Neural progenitor cell (in vitro differentiated cells): ENCODE data around the gene FOXO6. TPM values are rescaled to one million over a fixed set of nuclear protein-coding genes. Genes with fewer than 3 reads are reported as not detected.

Experiments used
- DNase-seq: peaks from one replicate; pipeline ENCODE4 v3.0.0-alpha.2; 2016; ENCODE audit warnings: low spot score
- H2AFZ ChIP-seq: fragments of 200-600 bp; sonication (generic); replicated peaks from 2 replicates; pipeline ENCODE4 v1.6.1; 2016; ENCODE audit warnings: antibody characterized with exemption
- H3F3A ChIP-seq: fragments of 200-600 bp; sonication (generic); 2 replicates; pipeline ENCODE4 v1.6.1; 2016; ENCODE audit warnings: antibody characterized with exemption, low read depth
- H3K27ac ChIP-seq: fragments of 200-600 bp; sonication (generic); 2 replicates; pipeline ENCODE4 v1.5.1; 2016; ENCODE audit warnings: mild to moderate bottlenecking
- H3K27me3 ChIP-seq: fragments of 200-600 bp; sonication (generic); 2 replicates; pipeline ENCODE4 v1.6.1; 2016; ENCODE audit warnings: mild to moderate bottlenecking, moderate library complexity
- H3K36me3 ChIP-seq: fragments of 200-600 bp; sonication (generic); 2 replicates; pipeline ENCODE4 v1.5.1; 2016
- H3K4me1 ChIP-seq: fragments of 200-600 bp; sonication (generic); 2 replicates; pipeline ENCODE4 v1.6.1; 2016; ENCODE audit warnings: mixed run types
- H3K4me2 ChIP-seq: fragments of 200-600 bp; sonication (generic); 2 replicates; pipeline ENCODE4 v1.6.1; 2016
- H3K4me3 ChIP-seq: fragments of 200-600 bp; sonication (generic); 2 replicates; pipeline ENCODE4 v1.5.1; 2016
- H3K79me2 ChIP-seq: fragments of 200-600 bp; sonication (generic); 2 replicates; pipeline ENCODE4 v1.6.1; 2016; ENCODE audit warnings: low read depth
- H3K9ac ChIP-seq: fragments of 200-600 bp; sonication (generic); 2 replicates; pipeline ENCODE4 v1.6.1; 2016
- H3K9me3 ChIP-seq: fragments of 200-600 bp; sonication (generic); 2 replicates; pipeline ENCODE4 v1.5.1; 2016; ENCODE audit warnings: low read depth
- H4K20me1 ChIP-seq: fragments of 200-600 bp; sonication (generic); 2 replicates; pipeline ENCODE4 v1.6.1; 2016; ENCODE audit warnings: low read depth
- H3K27ac Mint-ChIP-seq: 3 replicates; pipeline ENCODE4 v1.8.0; 2021; ENCODE audit warnings: mixed read lengths
- H3K27me3 Mint-ChIP-seq: 2 replicates; pipeline ENCODE4 v1.8.0; 2022; ENCODE audit warnings: low read depth, mild to moderate bottlenecking, inconsistent platforms, moderate library complexity, mixed read lengths; ENCODE audit not compliant: insufficient read depth
- H3K36me3 Mint-ChIP-seq: 3 replicates; pipeline ENCODE4 v1.8.0; 2021; ENCODE audit warnings: mixed read lengths
- H3K4me1 Mint-ChIP-seq: 3 replicates; pipeline ENCODE4 v1.8.0; 2021; ENCODE audit warnings: mixed read lengths
- H3K4me3 Mint-ChIP-seq: 3 replicates; pipeline ENCODE4 v1.8.0; 2021; ENCODE audit warnings: mild to moderate bottlenecking, moderate library complexity, mixed read lengths
- H3K9me3 Mint-ChIP-seq: 3 replicates; pipeline ENCODE4 v1.8.0; 2020; ENCODE audit warnings: mixed read lengths
- CTCF ChIP-seq: fragments of 200-600 bp; sonication (generic); IDR thresholded peaks from 2 replicates; pipeline ENCODE4 v1.5.1; 2017; ENCODE audit warnings: antibody characterized with exemption, mild to moderate bottlenecking
- EZH2 ChIP-seq: fragments of 200-600 bp; sonication (generic); IDR thresholded peaks from 2 replicates; pipeline ENCODE4 v1.6.1; 2017; ENCODE audit warnings: antibody characterized with exemption, mild to moderate bottlenecking, moderate library complexity
- EZH2phosphoT487 ChIP-seq: fragments of 200-600 bp; sonication (generic); IDR thresholded peaks from 2 replicates; pipeline ENCODE4 v1.6.1; 2017; ENCODE audit warnings: antibody characterized with exemption
- total RNA-seq: library from RNA; depleted of rRNA; stranded (reverse); fragments of >200 nt; gene quantifications from 2 replicates; pipeline ENCODE4 v1.2.3, GENCODE V29; 2015; ENCODE audit warnings: low replicate concordance

The FOXO6 gene
- total RNA-seq, 1 donor from 2014 or later: not detected

GRCh38 chr1:41390166-41390565, 28.9 kb downstream of the FOXO6 start:
- no peak overlapping the region for H3K4me3 ChIP-seq
- no peak for TF ChIP-seq EZH2phosphoT487
- H4K20me1 ChIP-seq: peaks cover 8% of the 10 kb centered on the region
- H2AFZ ChIP-seq: no peak overlapping the region
- H3K4me1 ChIP-seq: peaks cover 52% of the 10 kb centered on the region
- no peak overlapping the region for H3K27ac ChIP-seq
- peaks cover 31% of the 10 kb centered on the region for H3F3A ChIP-seq
- H3K36me3 Mint-ChIP-seq: no peaks in the 10 kb centered on the region
- H3K9ac ChIP-seq: no peak overlapping the region
- H3K27me3 Mint-ChIP-seq: peaks cover 29% of the 10 kb centered on the region
- peaks cover 63% of the 10 kb centered on the region for H3K4me1 Mint-ChIP-seq
- H3K9me3 Mint-ChIP-seq: peaks cover 2% of the 10 kb centered on the region
- peaks cover 24% of the 10 kb centered on the region for H3K27me3 ChIP-seq
- no peak for DNase-seq
- H3K4me2 ChIP-seq: no peak overlapping the region
- no peaks in the 10 kb centered on the region for H3K36me3 ChIP-seq
- H3K9me3 ChIP-seq: no peaks in the 10 kb centered on the region
- H3K27ac Mint-ChIP-seq: peak overlapping the region; percentile 69
- no peak overlapping the region for H3K4me3 Mint-ChIP-seq
- H3K79me2 ChIP-seq: no peaks in the 10 kb centered on the region

GRCh38 chr1:41390573-41390972, 29.3 kb downstream of the FOXO6 start:
- peaks cover 31% of the 10 kb centered on the region for H3F3A ChIP-seq
- H3K4me1 Mint-ChIP-seq: peaks cover 67% of the 10 kb centered on the region
- no peak for TF ChIP-seq EZH2phosphoT487
- no peak for TF ChIP-seq EZH2
- TF ChIP-seq CTCF: no peak
- H3K27me3 Mint-ChIP-seq: peaks cover 27% of the 10 kb centered on the region
- H3K36me3 Mint-ChIP-seq: no peaks in the 10 kb centered on the region
- H3K4me2 ChIP-seq: no peak overlapping the region
- no peaks in the 10 kb centered on the region for H3K79me2 ChIP-seq
- H3K9me3 Mint-ChIP-seq: peaks cover 2% of the 10 kb centered on the region
- H3K36me3 ChIP-seq: no peaks in the 10 kb centered on the region
- H3K27ac ChIP-seq: no peak overlapping the region
- H3K9me3 ChIP-seq: no peaks in the 10 kb centered on the region
- peaks cover 8% of the 10 kb centered on the region for H4K20me1 ChIP-seq
- no peak overlapping the region for H3K9ac ChIP-seq
- no peak for DNase-seq
- H3K27ac Mint-ChIP-seq: no peak overlapping the region
- peaks cover 53% of the 10 kb centered on the region for H3K4me1 ChIP-seq
- H3K27me3 ChIP-seq: peaks cover 20% of the 10 kb centered on the region
- H3K4me3 ChIP-seq: no peak overlapping the region
- H2AFZ ChIP-seq: no peak overlapping the region
- H3K4me3 Mint-ChIP-seq: no peak overlapping the region

GRCh38 chr1:41391834-41392527, 30.7 kb downstream of the FOXO6 start:
- Mint-ChIP-seq H3K9me3 (no peaks in the 10 kb centered on the region), H3K27me3 (peaks cover 27% of the 10 kb centered on the region), H3K27ac (no peak overlapping the region), H3K4me3 (peak overlapping the region; percentile 17), H3K36me3 (no peaks in the 10 kb centered on the region), H3K4me1 (peaks cover 70% of the 10 kb centered on the region)
- Histone ChIP-seq H3K27ac (no peak overlapping the region), H3F3A (peaks cover 30% of the 10 kb centered on the region), H2AFZ (no peak overlapping the region), H3K79me2 (no peaks in the 10 kb centered on the region), H3K9ac (no peak overlapping the region), H3K4me1 (peaks cover 50% of the 10 kb centered on the region), H3K27me3 (peaks cover 6% of the 10 kb centered on the region), H4K20me1 (peaks cover 8% of the 10 kb centered on the region), H3K4me3 (no peak overlapping the region), H3K9me3 (no peaks in the 10 kb centered on the region), H3K4me2 (no peak overlapping the region), H3K36me3 (no peaks in the 10 kb centered on the region)
- TF ChIP-seq CTCF: no peak
- no peak for TF ChIP-seq EZH2
- no peak for DNase-seq

- peaks cover 27% of the 10 kb centered on the region for H3K27me3 Mint-ChIP-seq
- peaks cover 44% of the 10 kb centered on the region for H3K4me1 ChIP-seq
Measured at GRCh38 chr1:41392528-41392924, 31.3 kb downstream of the FOXO6 start.

More at GRCh38 chr1:41392528-41392924, 31.3 kb downstream of the FOXO6 start:
- no peak for TF ChIP-seq EZH2phosphoT487
- TF ChIP-seq EZH2: no peak
- no peak for TF ChIP-seq CTCF
- no peaks in the 10 kb centered on the region for H3K36me3 ChIP-seq
- H4K20me1 ChIP-seq: peaks cover 3% of the 10 kb centered on the region
- Mint-ChIP-seq H3K4me1 (peaks cover 66% of the 10 kb centered on the region), H3K36me3 (no peaks in the 10 kb centered on the region), H3K9me3 (no peaks in the 10 kb centered on the region), H3K4me3 (no peak overlapping the region), H3K27ac (no peak overlapping the region)
- DNase-seq: no peak
- no peak overlapping the region for H3K4me2 ChIP-seq
- H2AFZ ChIP-seq: no peak overlapping the region
- H3F3A ChIP-seq: peaks cover 25% of the 10 kb centered on the region
- H3K4me3 ChIP-seq: no peak overlapping the region
- no peak overlapping the region for H3K9ac ChIP-seq
- no peaks in the 10 kb centered on the region for H3K9me3 ChIP-seq
- no peak overlapping the region for H3K27ac ChIP-seq
- peaks cover under 1% of the 10 kb centered on the region for H3K27me3 ChIP-seq
- H3K79me2 ChIP-seq: no peaks in the 10 kb centered on the region
